Measurements from ENCODE around the gene MBNL1. TPM values are rescaled to one million over a fixed set of nuclear protein-coding genes. Genes with fewer than 3 reads are reported as not detected.
A peak's percentile ranks its signal among the peaks of the same experiment; 100 is the strongest.

MBNL1 gene
- total RNA-seq, 1 experiment from 2014 or later: 139 TPM

DNA sequence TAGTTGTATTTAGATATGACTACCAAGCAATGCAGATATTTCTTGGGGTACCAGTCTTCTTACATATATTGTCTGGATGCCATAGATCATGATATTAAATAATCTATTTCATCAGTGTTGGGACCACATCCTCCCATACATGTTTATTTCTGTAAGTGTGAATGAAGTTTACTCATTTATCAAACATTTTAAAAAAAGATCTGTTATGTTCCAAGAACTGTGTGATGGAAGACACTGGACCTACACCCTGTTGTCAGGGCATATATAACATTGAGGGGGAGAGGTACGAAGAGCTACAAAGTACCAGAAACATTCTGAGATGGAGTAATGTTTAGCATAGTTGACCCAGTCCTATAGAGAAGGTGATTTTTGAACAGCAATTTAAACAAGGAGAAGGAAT is 26.6 kb downstream of the MBNL1 start:
- Mint-ChIP-seq H3K27ac (ENCODE audit: low read depth, unreplicated experiment) (no peak overlapping the region), H3K36me3 (ENCODE audit: insufficient read depth, unreplicated experiment) (peaks cover 28% of the 10 kb centered on the region), H3K9me3 (ENCODE audit: unreplicated experiment) (no peaks in the 10 kb centered on the region), H3K4me1 (ENCODE audit: insufficient read depth, unreplicated experiment) (peaks cover 44% of the 10 kb centered on the region), H3K27me3 (ENCODE audit: insufficient read depth, unreplicated experiment) (no peaks in the 10 kb centered on the region), H3K4me3 (ENCODE audit: unreplicated experiment) (no peak overlapping the region)
- no peak for DNase-seq (ENCODE audit: unreplicated experiment)
- ChIA-PET POLR2A (interaction anchor here (9.1 kb wide), 1 partner anchor 25 kb away, joined by 156 read pairs; the partner anchor contains the start of gene MBNL1), CTCF (interaction anchor here (0.5 kb wide), 1 partner anchor 14 kb away, joined by 3 read pairs; no protein-coding TSS in a partner anchor)
- BruUV-seq (replicated peaks): no TSS peak
- intact Hi-C loops (cut with micrococcal nuclease): no loop called here
- no peak for TF ChIP-seq CTCF (IDR thresholded peaks at IDR 0.05; ENCODE audit: unreplicated experiment)

GRCh38 chr3:152295806-152296205 is 27.1 kb downstream of the MBNL1 start:
- Mint-ChIP-seq H3K27me3 (ENCODE audit: insufficient read depth, unreplicated experiment) (no peaks in the 10 kb centered on the region), H3K9me3 (ENCODE audit: unreplicated experiment) (no peaks in the 10 kb centered on the region), H3K4me1 (ENCODE audit: insufficient read depth, unreplicated experiment) (peaks cover 42% of the 10 kb centered on the region), H3K36me3 (ENCODE audit: insufficient read depth, unreplicated experiment) (peaks cover 32% of the 10 kb centered on the region), H3K4me3 (ENCODE audit: unreplicated experiment) (no peak overlapping the region), H3K27ac (ENCODE audit: low read depth, unreplicated experiment) (no peak overlapping the region)
- ChIA-PET POLR2A (interaction anchor here (5.4 to 9.1 kb wide), 2 partner anchors 14 to 25 kb away, joined by 45 to 156 read pairs; partner anchors contain the start of gene MBNL1), CTCF (interaction anchor here (0.5 to 0.6 kb wide), 2 partner anchors 14 to 93 kb away, joined by 3 read pairs; no protein-coding TSS in a partner anchor)
- intact Hi-C loops (cut with micrococcal nuclease): no loop called here
- DNase-seq (ENCODE audit: unreplicated experiment): no peak
- no peak for TF ChIP-seq CTCF (IDR thresholded peaks at IDR 0.05; ENCODE audit: unreplicated experiment)
- no TSS peak for BruUV-seq (replicated peaks)

DNA sequence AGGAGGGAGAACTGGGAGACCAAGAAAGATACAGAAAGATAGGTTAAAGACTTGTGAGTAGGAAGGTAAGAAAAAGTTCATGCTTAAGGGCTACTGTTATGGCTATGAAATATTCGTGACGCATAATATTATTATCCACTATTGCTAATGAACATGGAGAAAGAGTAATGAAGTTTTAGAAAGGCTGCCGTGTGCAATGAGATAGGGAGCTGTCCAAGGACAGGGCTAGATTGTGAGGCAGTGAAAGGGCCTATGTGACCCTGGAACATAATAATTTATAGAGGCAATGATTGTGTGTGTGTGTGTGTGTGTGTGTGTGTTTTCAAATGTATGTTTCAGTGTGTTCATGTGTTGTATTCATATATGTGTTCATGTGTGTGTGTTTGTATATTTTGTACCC is 27.7 kb downstream of the MBNL1 start:
- CTCF ChIA-PET: interaction anchor here (0.6 kb wide), 1 partner anchor 92 kb away, joined by 3 read pairs; no protein-coding TSS in a partner anchor
- no peaks in the 10 kb centered on the region for H3K9me3 Mint-ChIP-seq (ENCODE audit: unreplicated experiment)
- peak overlapping the region; percentile 10 for H3K4me3 Mint-ChIP-seq (ENCODE audit: unreplicated experiment)
- H3K4me1 Mint-ChIP-seq (ENCODE audit: insufficient read depth, unreplicated experiment): peaks cover 40% of the 10 kb centered on the region
- no TSS peak for BruUV-seq (replicated peaks)
- peaks cover 38% of the 10 kb centered on the region for H3K36me3 Mint-ChIP-seq (ENCODE audit: insufficient read depth, unreplicated experiment)
- intact Hi-C loops (cut with micrococcal nuclease): no loop called here
- no peak for DNase-seq (ENCODE audit: unreplicated experiment)
- no peaks in the 10 kb centered on the region for H3K27me3 Mint-ChIP-seq (ENCODE audit: insufficient read depth, unreplicated experiment)
- POLR2A ChIA-PET: interaction anchor here (2.4 to 9.1 kb wide), 3 partner anchors 13 to 26 kb away, joined by 10 to 156 read pairs (median 45); partner anchors contain the start of gene MBNL1
- no peak for TF ChIP-seq CTCF (IDR thresholded peaks at IDR 0.05; ENCODE audit: unreplicated experiment)
- H3K27ac Mint-ChIP-seq (ENCODE audit: low read depth, unreplicated experiment): no peak overlapping the region

DNA sequence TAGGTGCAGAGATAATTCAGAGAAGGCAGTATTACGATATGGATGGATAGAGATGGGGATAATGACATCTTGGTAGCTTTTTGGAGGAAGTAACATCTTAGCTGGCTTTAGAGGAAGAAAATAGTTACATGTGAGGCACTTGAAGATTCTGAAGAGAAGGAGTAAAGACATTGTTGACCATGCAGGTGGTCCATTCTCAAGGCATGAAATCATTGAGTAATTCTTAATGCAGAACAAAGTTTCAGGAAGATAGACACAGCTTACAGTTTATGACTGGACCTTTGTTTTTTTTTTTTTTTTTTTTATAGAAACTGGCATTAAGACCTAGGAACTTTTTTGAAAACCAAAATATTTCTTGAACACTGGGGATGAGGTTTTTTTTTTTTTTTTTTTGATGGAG is 28.2 kb downstream of the MBNL1 start:
- ChIA-PET POLR2A (interaction anchor here (0.7 to 9.1 kb wide), 6 partner anchors 10 to 1383 kb away, joined by 3 to 156 read pairs (median 8); partner anchors contain the start of gene MBNL1), CTCF (no interaction called here)
- Mint-ChIP-seq H3K27ac (ENCODE audit: low read depth, unreplicated experiment) (no peak overlapping the region), H3K4me3 (ENCODE audit: unreplicated experiment) (peak overlapping the region; percentile 10), H3K4me1 (ENCODE audit: insufficient read depth, unreplicated experiment) (peaks cover 35% of the 10 kb centered on the region), H3K36me3 (ENCODE audit: insufficient read depth, unreplicated experiment) (peaks cover 41% of the 10 kb centered on the region), H3K9me3 (ENCODE audit: unreplicated experiment) (no peaks in the 10 kb centered on the region), H3K27me3 (ENCODE audit: insufficient read depth, unreplicated experiment) (no peaks in the 10 kb centered on the region)
- DNase-seq (ENCODE audit: unreplicated experiment): no peak
- no TSS peak for BruUV-seq (replicated peaks)
- TF ChIP-seq CTCF (IDR thresholded peaks at IDR 0.05; ENCODE audit: unreplicated experiment): no peak
- intact Hi-C loops (cut with micrococcal nuclease): no loop called here

All from MCF 10A (cell line).